Testis (tissue), 2 donors: ENCODE data around the gene C1QB.

ENCODE experiments used
- POLR2A ChIP-seq: fragments of 450-650 bp; IDR thresholded peaks from one replicate; pipeline ENCODE4 v1.6.1; 2017; ENCODE audit warnings: antibody characterized with exemption, mild to moderate bottlenecking, moderate library complexity
- TF ChIP-seq, protein P1 (sequence below), 3 experiments: fragments of 450-650 bp in 2 of 3; fragments of 200-600 bp in 1 of 3; sonication (generic) in 1 of 3; IDR thresholded peaks; one replicate each; pipeline ENCODE4 v1.5.1; 2016 to 2019; ENCODE audit warnings: antibody characterized with exemption in 3 of 3, mild to moderate bottlenecking in 2 of 3, moderate library complexity in 1 of 3

DNA sequence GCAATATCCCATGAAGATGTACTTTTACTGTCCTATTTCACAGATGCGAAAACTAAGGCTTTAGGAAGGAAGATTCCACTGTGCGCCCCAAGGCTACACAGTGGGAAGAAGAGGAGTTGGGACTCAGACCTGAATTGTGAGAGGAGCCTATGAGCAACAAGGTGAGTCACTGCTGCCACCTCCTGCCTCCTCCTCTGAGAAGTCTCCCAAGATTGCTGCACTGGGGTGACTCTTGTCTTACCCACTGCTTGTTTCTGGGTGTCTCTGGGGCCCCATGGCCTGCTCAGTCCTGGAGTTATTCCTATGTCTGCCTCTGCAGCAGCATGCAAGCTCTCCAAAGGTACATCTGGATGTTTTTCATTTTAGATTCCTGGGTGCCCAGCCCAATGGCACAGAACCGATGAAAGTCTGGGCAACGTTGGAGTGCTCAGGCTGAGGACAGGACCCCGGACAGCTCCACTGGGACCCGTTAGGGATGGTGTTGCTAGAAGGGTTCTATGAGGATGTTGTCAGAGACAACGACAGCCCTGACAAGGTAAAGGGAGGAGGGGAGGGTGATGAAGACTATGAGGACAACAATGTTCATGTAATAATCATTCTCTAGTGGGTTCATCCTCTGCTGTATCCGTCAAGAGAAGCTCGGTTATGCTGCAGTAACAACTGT, 27.6 kb upstream of the C1QB start:
- TF ChIP-seq, protein P1, sequence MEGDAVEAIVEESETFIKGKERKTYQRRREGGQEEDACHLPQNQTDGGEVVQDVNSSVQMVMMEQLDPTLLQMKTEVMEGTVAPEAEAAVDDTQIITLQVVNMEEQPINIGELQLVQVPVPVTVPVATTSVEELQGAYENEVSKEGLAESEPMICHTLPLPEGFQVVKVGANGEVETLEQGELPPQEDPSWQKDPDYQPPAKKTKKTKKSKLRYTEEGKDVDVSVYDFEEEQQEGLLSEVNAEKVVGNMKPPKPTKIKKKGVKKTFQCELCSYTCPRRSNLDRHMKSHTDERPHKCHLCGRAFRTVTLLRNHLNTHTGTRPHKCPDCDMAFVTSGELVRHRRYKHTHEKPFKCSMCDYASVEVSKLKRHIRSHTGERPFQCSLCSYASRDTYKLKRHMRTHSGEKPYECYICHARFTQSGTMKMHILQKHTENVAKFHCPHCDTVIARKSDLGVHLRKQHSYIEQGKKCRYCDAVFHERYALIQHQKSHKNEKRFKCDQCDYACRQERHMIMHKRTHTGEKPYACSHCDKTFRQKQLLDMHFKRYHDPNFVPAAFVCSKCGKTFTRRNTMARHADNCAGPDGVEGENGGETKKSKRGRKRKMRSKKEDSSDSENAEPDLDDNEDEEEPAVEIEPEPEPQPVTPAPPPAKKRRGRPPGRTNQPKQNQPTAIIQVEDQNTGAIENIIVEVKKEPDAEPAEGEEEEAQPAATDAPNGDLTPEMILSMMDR (IDR thresholded peaks at IDR 0.05) = no peak
- TF ChIP-seq POLR2A = no peak
